Cardiac fibroblast (primary cell): ENCODE data around the gene CPNE6.

ENCODE experiments used
- DNase-seq, 2 donors: peaks; one replicate each; pipeline versions ENCODE4 v3.0.0 to v3.0.0-alpha.2; 2010; ENCODE audit warnings: low read depth in 2 of 2
- H3K4me3 ChIP-seq, 2 donors: replicated peaks in 1 of 2; 1 replicate in 1 of 2; 2 replicates in 1 of 2; pipeline ENCODE4 v1.5.1; 2011; ENCODE audit warnings: low read depth in 2 of 2, low read length in 2 of 2, mild to moderate bottlenecking in 2 of 2, moderate library complexity in 1 of 2
- TF ChIP-seq, protein P1 (sequence below): IDR thresholded peaks from one replicate; pipeline ENCODE4 v1.5.1; 2011; ENCODE audit warnings: low read depth, mild to moderate bottlenecking, low read length, inconsistent platforms

Gene CPNE6

DNA sequence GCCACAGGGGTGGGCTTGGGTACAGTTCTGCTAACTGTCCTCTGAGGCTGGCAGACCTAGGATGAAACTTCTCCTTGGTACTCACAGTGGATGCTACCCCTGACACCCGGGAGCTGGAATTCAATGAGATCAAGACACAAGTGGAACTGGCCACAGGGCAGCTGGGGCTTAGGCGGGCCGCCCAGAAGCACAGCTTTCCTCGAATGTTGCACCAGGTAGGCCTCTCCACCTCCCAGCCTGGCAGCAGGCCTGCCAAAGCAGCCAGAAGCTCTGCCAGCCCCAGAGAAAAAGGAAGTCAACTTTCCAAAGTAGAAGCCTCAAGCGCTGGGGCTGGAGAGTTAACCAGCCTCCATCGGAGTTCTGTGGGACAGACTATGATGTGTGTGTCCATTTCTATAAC is 45.8 kb downstream of the CPNE6 start:
- DNase-seq: no peak
- no peak overlapping the region for H3K4me3 ChIP-seq
- TF ChIP-seq, protein P1, sequence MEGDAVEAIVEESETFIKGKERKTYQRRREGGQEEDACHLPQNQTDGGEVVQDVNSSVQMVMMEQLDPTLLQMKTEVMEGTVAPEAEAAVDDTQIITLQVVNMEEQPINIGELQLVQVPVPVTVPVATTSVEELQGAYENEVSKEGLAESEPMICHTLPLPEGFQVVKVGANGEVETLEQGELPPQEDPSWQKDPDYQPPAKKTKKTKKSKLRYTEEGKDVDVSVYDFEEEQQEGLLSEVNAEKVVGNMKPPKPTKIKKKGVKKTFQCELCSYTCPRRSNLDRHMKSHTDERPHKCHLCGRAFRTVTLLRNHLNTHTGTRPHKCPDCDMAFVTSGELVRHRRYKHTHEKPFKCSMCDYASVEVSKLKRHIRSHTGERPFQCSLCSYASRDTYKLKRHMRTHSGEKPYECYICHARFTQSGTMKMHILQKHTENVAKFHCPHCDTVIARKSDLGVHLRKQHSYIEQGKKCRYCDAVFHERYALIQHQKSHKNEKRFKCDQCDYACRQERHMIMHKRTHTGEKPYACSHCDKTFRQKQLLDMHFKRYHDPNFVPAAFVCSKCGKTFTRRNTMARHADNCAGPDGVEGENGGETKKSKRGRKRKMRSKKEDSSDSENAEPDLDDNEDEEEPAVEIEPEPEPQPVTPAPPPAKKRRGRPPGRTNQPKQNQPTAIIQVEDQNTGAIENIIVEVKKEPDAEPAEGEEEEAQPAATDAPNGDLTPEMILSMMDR: no peak

DNA sequence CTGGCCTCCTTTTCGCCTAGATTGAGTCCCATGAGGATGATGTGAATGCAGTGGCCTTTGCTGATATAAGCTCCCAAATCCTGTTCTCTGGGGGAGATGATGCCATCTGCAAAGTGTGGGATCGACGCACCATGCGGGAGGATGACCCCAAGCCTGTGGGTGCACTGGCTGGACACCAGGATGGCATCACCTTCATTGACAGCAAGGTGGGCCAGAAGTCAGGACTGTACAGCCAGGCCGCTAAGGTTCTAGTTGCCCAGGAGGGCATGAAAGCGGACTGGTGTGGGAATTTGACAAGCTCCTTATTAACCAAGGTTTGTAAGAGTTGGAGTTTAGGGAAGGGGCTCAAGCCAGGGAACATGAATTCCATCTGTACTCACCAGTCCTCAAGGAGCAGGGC is 48.3 kb downstream of the CPNE6 start:
- H3K4me3 ChIP-seq: no peak overlapping the region
- DNase-seq: no peak
- TF ChIP-seq, protein P1: no peak

DNA sequence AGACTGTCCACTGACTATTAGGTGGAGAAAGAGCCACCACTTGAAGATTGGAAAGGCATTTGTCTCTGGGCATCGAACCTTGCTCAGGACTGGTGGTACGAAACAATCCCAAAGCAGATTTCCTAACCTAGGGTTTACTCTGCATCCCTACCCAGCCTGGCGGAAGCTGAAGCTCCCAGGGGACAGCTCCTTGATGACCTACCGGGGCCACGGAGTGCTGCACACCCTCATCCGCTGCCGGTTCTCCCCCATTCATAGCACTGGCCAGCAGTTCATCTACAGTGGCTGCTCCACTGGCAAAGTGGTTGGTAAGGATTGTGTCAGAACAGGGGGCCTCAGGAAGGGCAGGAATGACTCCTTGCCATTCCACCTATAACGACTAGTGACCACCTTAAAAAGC is 49.8 kb downstream of the CPNE6 start:
- no peak overlapping the region for H3K4me3 ChIP-seq
- TF ChIP-seq, protein P1: no peak
- no peak for DNase-seq

DNA sequence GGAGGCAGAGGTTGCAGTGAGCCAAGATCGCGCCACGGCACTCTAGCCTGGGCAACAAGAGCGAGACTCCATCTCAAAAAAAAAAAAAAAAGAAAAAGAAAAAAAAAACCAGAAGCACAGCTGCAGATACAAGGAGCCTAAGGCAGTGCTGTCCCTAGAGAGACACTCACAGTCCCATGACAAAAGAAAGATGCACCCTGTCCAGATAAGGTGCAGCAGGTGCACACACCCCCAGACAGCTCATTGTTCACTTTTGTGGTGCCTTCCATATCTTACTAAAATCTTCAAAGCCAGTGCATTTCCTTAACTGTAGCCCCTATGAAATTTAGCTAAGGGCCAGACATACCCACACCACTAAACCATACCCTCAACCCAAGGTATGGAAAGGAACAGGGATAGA is 51.1 kb downstream of the CPNE6 start:
- TF ChIP-seq, protein P1: no peak
- H3K4me3 ChIP-seq: no peak overlapping the region
- no peak for DNase-seq

DNA sequence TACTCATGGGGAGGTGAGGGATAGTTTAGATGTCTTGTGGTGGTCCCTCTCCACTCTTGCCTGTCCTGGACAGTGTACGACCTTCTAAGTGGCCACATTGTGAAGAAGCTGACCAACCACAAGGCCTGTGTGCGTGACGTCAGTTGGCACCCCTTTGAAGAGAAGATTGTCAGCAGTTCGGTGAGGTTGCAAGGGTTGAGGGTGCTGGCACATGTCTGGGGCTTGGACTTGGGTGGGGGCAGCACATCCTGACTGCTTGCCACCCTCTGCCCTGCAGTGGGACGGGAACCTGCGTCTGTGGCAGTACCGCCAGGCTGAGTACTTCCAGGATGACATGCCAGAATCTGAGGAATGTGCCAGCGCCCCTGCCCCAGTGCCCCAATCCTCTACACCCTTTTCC is 51.5 kb downstream of the CPNE6 start:
- no peak for DNase-seq
- no peak overlapping the region for H3K4me3 ChIP-seq
- TF ChIP-seq, protein P1: no peak

DNA sequence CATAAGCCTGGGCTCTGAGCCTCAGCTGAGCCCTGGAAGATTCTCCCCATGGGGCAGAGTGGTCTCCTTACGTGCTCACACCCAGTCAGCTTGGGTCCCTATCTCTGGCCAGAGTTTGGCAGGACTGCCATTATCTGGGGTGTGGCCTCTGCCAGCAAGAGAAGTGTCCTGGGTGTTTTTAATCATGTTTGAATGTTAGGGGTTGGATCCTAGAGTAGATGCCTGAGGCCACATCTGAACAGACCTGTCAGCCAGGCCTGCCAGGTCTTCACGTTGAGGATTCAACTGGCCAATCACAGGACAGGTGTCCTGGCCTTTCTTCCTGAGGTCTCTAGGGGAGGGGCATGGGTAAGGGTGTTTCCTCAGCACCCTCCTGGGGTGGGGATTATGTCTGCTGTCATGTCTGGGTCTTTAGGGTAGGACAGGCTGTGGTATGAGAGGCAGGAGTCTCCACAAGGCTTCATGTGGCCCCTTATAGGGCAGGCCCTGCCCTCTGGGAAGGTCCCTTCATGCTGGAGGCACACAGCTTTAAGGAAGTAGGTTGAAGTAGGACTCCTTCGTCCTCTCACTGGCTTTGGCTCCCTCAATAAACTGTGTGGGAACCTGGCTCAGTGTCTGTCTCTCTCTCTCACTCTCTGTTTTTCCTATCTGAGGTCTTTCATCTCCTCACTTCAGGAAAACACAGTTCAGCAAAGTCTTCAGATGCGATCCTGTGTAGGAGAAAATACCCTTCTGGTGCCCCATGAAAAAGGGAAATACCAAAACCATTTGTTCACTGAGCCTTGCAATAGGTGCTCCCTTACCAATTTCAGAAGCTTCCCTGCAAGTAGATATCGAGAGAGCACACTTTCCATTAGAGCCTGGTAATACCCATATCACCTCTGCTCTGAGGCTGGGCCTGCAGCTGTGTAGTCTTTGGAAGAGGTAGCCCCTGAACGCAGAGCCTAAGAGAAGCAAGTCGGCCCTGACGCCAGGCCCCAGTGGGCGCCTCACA is 52.4 kb downstream of the CPNE6 start:
- TF ChIP-seq, protein P1: no peak
- H3K4me3 ChIP-seq: no peak overlapping the region
- no peak for DNase-seq
